OCI-LY1 (cell line): ENCODE data around the gene TUBGCP2.

ENCODE experiments used
- H2AFZ ChIP-seq: fragments of 200-600 bp; sonication (generic), shearing (Covaris generic); 2 replicates; pipeline ENCODE4 v1.6.0; 2014; ENCODE audit warnings: antibody characterized with exemption, mild to moderate bottlenecking, low read length
- H3F3A ChIP-seq: fragments of 200-600 bp; sonication (generic), shearing (Covaris generic); 2 replicates; pipeline ENCODE4 v1.6.0; 2014; ENCODE audit warnings: mild to moderate bottlenecking, antibody characterized with exemption, low read length, moderate library complexity; ENCODE audit not compliant: insufficient read depth
- H3K27ac ChIP-seq: fragments of 200-600 bp; sonication (generic); 2 replicates; pipeline ENCODE4 v1.5.1; 2014; ENCODE audit warnings: low read length, mixed run types, mild to moderate bottlenecking, low read depth; ENCODE audit not compliant: poor library complexity, severe bottlenecking
- H3K27me3 ChIP-seq: fragments of 200-600 bp; sonication (generic); 2 replicates; pipeline ENCODE4 v1.6.0; 2014; ENCODE audit warnings: antibody characterized with exemption, mild to moderate bottlenecking, low read length, moderate library complexity; ENCODE audit not compliant: insufficient read depth
- H3K36me3 ChIP-seq: fragments of 200-600 bp; sonication (generic); 2 replicates; pipeline ENCODE4 v1.6.1; 2014; ENCODE audit warnings: mild to moderate bottlenecking, antibody characterized with exemption, low read length, moderate library complexity, mixed read lengths; ENCODE audit not compliant: insufficient read depth
- H3K4me1 ChIP-seq: fragments of 200-600 bp; sonication (generic); 2 replicates; pipeline ENCODE4 v1.5.1; 2014; ENCODE audit warnings: mild to moderate bottlenecking, low read length, moderate library complexity; ENCODE audit not compliant: insufficient read depth, severe bottlenecking
- H3K4me2 ChIP-seq: fragments of 200-600 bp; sonication (generic), shearing (Covaris generic); 2 replicates; pipeline ENCODE4 v1.6.1; 2014; ENCODE audit warnings: low read length
- H3K4me3 ChIP-seq: fragments of 200-600 bp; sonication (generic); 2 replicates; pipeline ENCODE4 v1.5.1; 2014; ENCODE audit warnings: low read length, low read depth, mild to moderate bottlenecking, mixed read lengths; ENCODE audit not compliant: poor library complexity, severe bottlenecking
- H3K79me2 ChIP-seq: fragments of 200-600 bp; shearing (Covaris generic); 2 replicates; pipeline ENCODE4 v1.6.1; 2016; ENCODE audit warnings: mixed run types, low read length, mixed read lengths; ENCODE audit not compliant: insufficient read depth
- H3K9ac ChIP-seq: fragments of 200-600 bp; sonication (generic), shearing (Covaris generic); 2 replicates; pipeline ENCODE4 v1.6.1; 2014; ENCODE audit warnings: mild to moderate bottlenecking, low read length, mixed read lengths
- H3K9me2 ChIP-seq: fragments of 200-600 bp; sonication (generic), shearing (Covaris generic); 2 replicates; pipeline ENCODE4 v1.6.1; 2014; ENCODE audit warnings: low read depth, mild to moderate bottlenecking, low read length, mixed read lengths
- H3K9me3 ChIP-seq: fragments of 200-600 bp; shearing (Covaris generic); 2 replicates; pipeline ENCODE4 v1.6.1; 2014; ENCODE audit warnings: low read length, mixed read lengths
- H4K20me1 ChIP-seq: fragments of 200-600 bp; sonication (generic), shearing (Covaris generic); 2 replicates; pipeline ENCODE4 v1.6.0; 2016; ENCODE audit warnings: mild to moderate bottlenecking, low read length; ENCODE audit not compliant: insufficient read depth
- EZH2 ChIP-seq: fragments of 200-600 bp; sonication (generic), shearing (Covaris generic); IDR thresholded peaks from 2 replicates; pipeline ENCODE4 v1.8.0; 2017; ENCODE audit warnings: borderline replicate concordance, mixed run types, mild to moderate bottlenecking, antibody characterized with exemption, low read length, moderate library complexity, mixed read lengths
- TF ChIP-seq, protein P1 (sequence below): fragments of 200-600 bp; sonication (generic), shearing (Covaris generic); IDR thresholded peaks from 2 replicates; pipeline ENCODE4 v1.5.1; 2017; ENCODE audit warnings: mild to moderate bottlenecking, antibody characterized with exemption, low read length, moderate library complexity, mixed read lengths

The TUBGCP2 gene

DNA sequence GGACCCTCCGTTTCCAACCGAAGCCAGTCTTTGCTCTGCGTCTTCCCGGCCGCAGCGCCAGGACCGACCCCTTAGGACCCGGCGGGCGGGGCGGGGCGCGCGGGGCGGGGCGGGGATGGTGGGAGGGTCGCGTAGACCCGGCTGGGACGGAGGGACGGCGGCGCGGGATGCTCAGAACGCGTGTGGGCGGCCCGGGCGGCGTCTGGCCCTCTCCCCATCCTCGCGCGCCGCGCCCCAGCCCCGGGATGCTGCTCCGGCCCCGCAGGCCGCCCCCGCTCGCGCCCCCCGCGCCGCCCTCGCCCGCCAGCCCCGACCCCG is 78.7 kb downstream of the TUBGCP2 start, which contains the start of gene UTF1:
Gene UTF1 (plus strand): TSS at position 174 of the 318 bp plus-strand sequence. CDS start 72 bp downstream, at position 246.
- no peaks in the 10 kb centered on the region for H4K20me1 ChIP-seq
- no peak within 1 kb of the TSS for H2AFZ ChIP-seq
- H3F3A ChIP-seq: no peaks in the 10 kb centered on the region
- H3K27ac ChIP-seq: no peak within 1 kb of the TSS
- H3K9me3 ChIP-seq: no peaks in the 10 kb centered on the region
- no peaks in the 10 kb centered on the region for H3K36me3 ChIP-seq
- H3K4me1 ChIP-seq: no peaks in the 10 kb centered on the region
- no peaks in the 10 kb centered on the region for H3K27me3 ChIP-seq
- H3K9me2 ChIP-seq: no peaks in the 10 kb centered on the region
- TF ChIP-seq EZH2: no peak
- TF ChIP-seq, protein P1, sequence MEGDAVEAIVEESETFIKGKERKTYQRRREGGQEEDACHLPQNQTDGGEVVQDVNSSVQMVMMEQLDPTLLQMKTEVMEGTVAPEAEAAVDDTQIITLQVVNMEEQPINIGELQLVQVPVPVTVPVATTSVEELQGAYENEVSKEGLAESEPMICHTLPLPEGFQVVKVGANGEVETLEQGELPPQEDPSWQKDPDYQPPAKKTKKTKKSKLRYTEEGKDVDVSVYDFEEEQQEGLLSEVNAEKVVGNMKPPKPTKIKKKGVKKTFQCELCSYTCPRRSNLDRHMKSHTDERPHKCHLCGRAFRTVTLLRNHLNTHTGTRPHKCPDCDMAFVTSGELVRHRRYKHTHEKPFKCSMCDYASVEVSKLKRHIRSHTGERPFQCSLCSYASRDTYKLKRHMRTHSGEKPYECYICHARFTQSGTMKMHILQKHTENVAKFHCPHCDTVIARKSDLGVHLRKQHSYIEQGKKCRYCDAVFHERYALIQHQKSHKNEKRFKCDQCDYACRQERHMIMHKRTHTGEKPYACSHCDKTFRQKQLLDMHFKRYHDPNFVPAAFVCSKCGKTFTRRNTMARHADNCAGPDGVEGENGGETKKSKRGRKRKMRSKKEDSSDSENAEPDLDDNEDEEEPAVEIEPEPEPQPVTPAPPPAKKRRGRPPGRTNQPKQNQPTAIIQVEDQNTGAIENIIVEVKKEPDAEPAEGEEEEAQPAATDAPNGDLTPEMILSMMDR: no peak
- no peak within 1 kb of the TSS for H3K4me3 ChIP-seq
- no peak within 1 kb of the TSS for H3K9ac ChIP-seq
- H3K4me2 ChIP-seq: no peak within 1 kb of the TSS
- no peaks in the 10 kb centered on the region for H3K79me2 ChIP-seq

DNA sequence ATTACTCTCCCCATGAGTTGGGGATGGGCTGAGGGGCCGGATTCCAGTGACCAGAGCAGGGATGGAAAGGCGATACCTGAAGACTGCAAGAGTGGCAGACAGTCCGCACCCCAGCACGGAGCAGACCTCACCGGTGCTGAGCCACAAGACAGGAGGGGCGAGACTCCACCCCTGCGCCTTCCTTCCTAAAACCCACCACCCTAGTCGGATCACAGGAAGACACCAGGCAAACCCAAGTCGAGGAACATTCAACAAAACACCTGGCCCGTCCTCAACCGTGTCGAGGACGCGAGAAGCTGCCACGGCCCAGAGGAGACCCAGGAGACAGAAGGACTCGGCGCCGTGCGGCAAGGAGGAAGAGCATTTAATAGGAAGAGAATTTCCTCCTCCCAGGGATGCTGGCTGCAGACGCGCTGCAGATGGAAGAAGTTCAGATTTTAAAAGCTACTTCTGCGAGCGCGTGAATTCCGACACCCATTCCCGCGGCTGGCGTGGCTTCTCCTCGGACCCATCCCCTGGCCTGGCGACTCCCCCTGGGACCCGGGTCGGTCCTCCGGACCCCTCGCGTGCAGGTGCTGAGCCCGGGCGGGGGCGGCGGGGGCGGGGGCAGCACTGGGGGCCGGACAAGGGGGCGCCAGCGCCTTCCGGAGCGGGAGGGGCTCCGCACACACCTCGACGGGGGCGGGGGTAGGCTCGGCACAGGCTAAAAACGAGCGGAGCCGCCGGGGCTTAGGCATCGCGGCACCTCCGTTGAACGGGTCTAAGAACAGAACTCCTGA is 79.2 kb downstream of the TUBGCP2 start:
- TF ChIP-seq, protein P1: no peak
- no peak for TF ChIP-seq EZH2
- H4K20me1 ChIP-seq: no peaks in the 10 kb centered on the region
- H3K4me1 ChIP-seq: no peaks in the 10 kb centered on the region
- H3K4me3 ChIP-seq: no peak overlapping the region
- no peak overlapping the region for H3K4me2 ChIP-seq
- no peak overlapping the region for H2AFZ ChIP-seq
- H3K27me3 ChIP-seq: no peaks in the 10 kb centered on the region
- H3K36me3 ChIP-seq: no peaks in the 10 kb centered on the region
- H3K9me2 ChIP-seq: no peaks in the 10 kb centered on the region
- H3K9me3 ChIP-seq: no peaks in the 10 kb centered on the region
- H3K27ac ChIP-seq: no peak overlapping the region
- no peaks in the 10 kb centered on the region for H3F3A ChIP-seq
- no peak overlapping the region for H3K9ac ChIP-seq
- no peaks in the 10 kb centered on the region for H3K79me2 ChIP-seq
